ENCODE data around the gene PPP4R3B.

DNA sequence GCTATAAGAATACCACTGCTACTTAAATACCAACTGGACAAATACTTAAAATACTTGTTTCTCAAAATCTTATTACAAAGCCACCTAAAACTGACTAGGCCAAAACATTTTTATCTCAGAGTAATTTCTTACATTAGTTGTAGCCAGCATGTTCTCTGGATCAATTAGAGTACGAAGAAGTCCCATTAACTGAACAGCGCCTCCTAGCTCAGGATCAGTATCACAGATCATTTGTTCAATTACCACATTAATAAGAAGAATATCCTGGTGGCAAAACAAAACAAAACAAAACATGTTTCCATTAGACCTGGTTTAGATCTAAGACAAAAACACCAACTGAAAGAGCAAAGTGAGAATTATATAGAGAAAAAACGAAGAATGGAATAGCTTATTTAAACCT, 36.0 kb downstream of the PPP4R3B start:
- no peak for TF ChIP-seq ZNF394 (tag by site-specific recombination; IDR thresholded peaks at IDR 0.05; ENCODE audit: borderline replicate concordance)
- no peak for TF ChIP-seq SP2 (tag by site-specific recombination; IDR thresholded peaks at IDR 0.05)
- TF ChIP-seq, protein P1, sequence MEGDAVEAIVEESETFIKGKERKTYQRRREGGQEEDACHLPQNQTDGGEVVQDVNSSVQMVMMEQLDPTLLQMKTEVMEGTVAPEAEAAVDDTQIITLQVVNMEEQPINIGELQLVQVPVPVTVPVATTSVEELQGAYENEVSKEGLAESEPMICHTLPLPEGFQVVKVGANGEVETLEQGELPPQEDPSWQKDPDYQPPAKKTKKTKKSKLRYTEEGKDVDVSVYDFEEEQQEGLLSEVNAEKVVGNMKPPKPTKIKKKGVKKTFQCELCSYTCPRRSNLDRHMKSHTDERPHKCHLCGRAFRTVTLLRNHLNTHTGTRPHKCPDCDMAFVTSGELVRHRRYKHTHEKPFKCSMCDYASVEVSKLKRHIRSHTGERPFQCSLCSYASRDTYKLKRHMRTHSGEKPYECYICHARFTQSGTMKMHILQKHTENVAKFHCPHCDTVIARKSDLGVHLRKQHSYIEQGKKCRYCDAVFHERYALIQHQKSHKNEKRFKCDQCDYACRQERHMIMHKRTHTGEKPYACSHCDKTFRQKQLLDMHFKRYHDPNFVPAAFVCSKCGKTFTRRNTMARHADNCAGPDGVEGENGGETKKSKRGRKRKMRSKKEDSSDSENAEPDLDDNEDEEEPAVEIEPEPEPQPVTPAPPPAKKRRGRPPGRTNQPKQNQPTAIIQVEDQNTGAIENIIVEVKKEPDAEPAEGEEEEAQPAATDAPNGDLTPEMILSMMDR (tag by site-specific recombination; IDR thresholded peaks at IDR 0.05), result no peak
- no peak for TF ChIP-seq ZBTB17 (tag by site-specific recombination; IDR thresholded peaks at IDR 0.05)
- TF ChIP-seq PRDM4 (tag by site-specific recombination; IDR thresholded peaks at IDR 0.05), result no peak
- no peak for TF ChIP-seq ZNF155 (tag by site-specific recombination; IDR thresholded peaks at IDR 0.05)
- TF ChIP-seq ZBTB20 (tag by site-specific recombination; IDR thresholded peaks at IDR 0.05), result no peak
- TF ChIP-seq KLF16 (tag by site-specific recombination; IDR thresholded peaks at IDR 0.05), result no peak
- no peak for TF ChIP-seq ZNF132 (tag by site-specific recombination; IDR thresholded peaks at IDR 0.05; ENCODE audit: borderline replicate concordance)
